Measurements from ENCODE around the gene SHISA8. TPM values are rescaled to one million over a fixed set of nuclear protein-coding genes. Genes with fewer than 3 reads are reported as not detected.

The SHISA8 gene
- total and polyA plus RNA-seq, 2 of the 13 experiments (the other 11 are each of a cell fraction or from before 2014, with no cell fraction given), result not detected

GRCh38 chr22:41946629-41947423, 32.0 kb upstream of the SHISA8 start, which contains the start of gene CENPM (continued):
- TF ChIP-seq MTERF4 (CRISPR knock-in tag; IDR thresholded peaks at IDR 0.05) (0 out of 2 replicates have a peak, but pooled peaks have one; percentile 50), THAP8 (CRISPR knock-in tag; IDR thresholded peaks at IDR 0.05; ENCODE audit: borderline replicate concordance) (peak; percentile 92), TIGD3 (CRISPR knock-in tag; IDR thresholded peaks at IDR 0.05; ENCODE audit: borderline replicate concordance) (peak; percentile 83), TOE1 (CRISPR knock-in tag; IDR thresholded peaks at IDR 0.05) (no peak), DMAP1 (CRISPR knock-in tag; IDR thresholded peaks at IDR 0.05) (peak; percentile 93), ZNF639 (CRISPR knock-in tag; conservative IDR thresholded peaks at IDR 0.05) (no peak), GPN1 (CRISPR knock-in tag; IDR thresholded peaks at IDR 0.05; ENCODE audit: borderline replicate concordance) (no peak), KDM6A (CRISPR knock-in tag; IDR thresholded peaks at IDR 0.05; ENCODE audit: low read depth) (no peak), ZNF792 (CRISPR knock-in tag; IDR thresholded peaks at IDR 0.05) (no peak), ATAD3A (CRISPR knock-in tag; IDR thresholded peaks at IDR 0.05) (no peak), ZNF740 (CRISPR knock-in tag; IDR thresholded peaks at IDR 0.05) (peak; percentile 67; the same call in 1 of the 2 replicates), SATB2 (CRISPR knock-in tag; IDR thresholded peaks at IDR 0.05) (no peak), SYNCRIP (IDR thresholded peaks at IDR 0.05; ENCODE audit: insufficient read depth, low read depth, low read length) (no peak), NR2F6 (IDR thresholded peaks at IDR 0.05) (no peak; the same call in 1 of the 2 replicates), NR2F6 (CRISPR knock-in tag; IDR thresholded peaks at IDR 0.05) (0 out of 2 replicates have a peak, but pooled peaks have one; percentile 10), ZNF326 (CRISPR knock-in tag; IDR thresholded peaks at IDR 0.05; ENCODE audit: borderline replicate concordance) (no peak), SMAD3 (CRISPR knock-in tag; IDR thresholded peaks at IDR 0.05) (no peak), BATF2 (CRISPR knock-in tag; IDR thresholded peaks at IDR 0.05) (no peak; the same call in none of the 2 replicates), ZNF562 (CRISPR knock-in tag; IDR thresholded peaks at IDR 0.05; ENCODE audit: borderline replicate concordance) (no peak), IRF1 (CRISPR knock-in tag; IDR thresholded peaks at IDR 0.05; ENCODE audit: low read depth) (no peak), PHF5A (CRISPR knock-in tag; IDR thresholded peaks at IDR 0.05; ENCODE audit: low read depth, unreplicated experiment) (peak; percentile 13), RAD51 (IDR thresholded peaks at IDR 0.05; ENCODE audit: borderline replicate concordance) (peak; percentile 38), ZNF768 (CRISPR knock-in tag; IDR thresholded peaks at IDR 0.05) (peak; percentile 56; the same call in 1 of the 2 replicates), JUND (CRISPR knock-in tag; IDR thresholded peaks at IDR 0.05) (no peak)

Measured in HepG2 (cell line).